Activated CD4-positive, alpha-beta T cell treated with anti-CD3 and anti-CD28 coated beads, Interleukin-2, amount 10 ng/mL, durations not matched to agents 7 days and 5 days (primary cell): ENCODE measurements around the gene FRS2. TPM values are rescaled to one million over a fixed set of nuclear protein-coding genes. Genes with fewer than 3 reads are reported as not detected.

Source experiments
- CTCF ChIA-PET: fragments of 350-600 bp; sonication (Branson Sonifier 250); formaldehyde crosslinking; loops from one replicate; lab custom pipeline; 2021; ENCODE audit warnings: antibody characterized with exemption; lab: Charles Lee
- POLR2A ChIA-PET: fragments of 350-600 bp; sonication (Branson Sonifier 250); formaldehyde crosslinking; loops from one replicate; lab custom pipeline; 2021; ENCODE audit warnings: antibody characterized with exemption; lab: Charles Lee
- DNase-seq: peaks from one replicate; pipeline ENCODE4 v3.0.0-alpha.2; 2020
- H3K27ac Mint-ChIP-seq: one replicate; pipeline ENCODE4 v1.8.0; 2021; ENCODE audit warnings: mild to moderate bottlenecking, moderate library complexity, mixed read lengths
- H3K27me3 Mint-ChIP-seq: one replicate; pipeline ENCODE4 v1.8.0; 2021; ENCODE audit warnings: mixed read lengths
- H3K36me3 Mint-ChIP-seq: one replicate; pipeline ENCODE4 v1.8.0; 2021; ENCODE audit warnings: low read depth, mixed read lengths
- H3K4me1 Mint-ChIP-seq: one replicate; pipeline ENCODE4 v1.8.0; 2021; ENCODE audit warnings: mixed read lengths
- H3K4me3 Mint-ChIP-seq: one replicate; pipeline ENCODE4 v1.8.0; 2021; ENCODE audit warnings: mild to moderate bottlenecking, moderate library complexity, mixed read lengths
- H3K9me3 Mint-ChIP-seq: one replicate; pipeline ENCODE4 v1.8.0; 2021; ENCODE audit warnings: mixed read lengths
- total RNA-seq, 2 experiments: library from RNA; stranded (reverse); gene quantifications; one replicate each; pipeline ENCODE4 v1.2.3, GENCODE V29; 2021

Gene FRS2
- total RNA-seq, 2 experiments from 2014 or later, result 14.6 to 18.4 TPM

DNA sequence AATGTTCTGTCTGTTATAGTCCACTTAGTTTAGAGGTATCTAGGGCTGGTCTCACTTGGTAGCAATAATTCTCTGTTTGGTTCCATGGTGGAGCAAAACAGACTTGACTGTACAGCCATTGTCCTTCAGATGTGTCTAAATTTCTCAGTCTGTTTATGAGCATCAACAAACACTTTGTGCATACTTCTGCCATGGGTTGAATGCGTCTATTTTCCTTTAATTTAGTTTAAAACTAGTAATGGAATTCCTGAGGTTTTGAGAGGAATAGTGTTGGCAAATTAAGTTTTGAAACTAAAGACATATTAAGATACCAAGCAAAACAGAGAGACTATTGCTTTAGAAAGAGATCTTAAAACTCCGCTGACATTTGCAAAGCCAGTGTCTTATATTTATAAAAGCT is 22.6 kb downstream of the FRS2 start:
- DNase-seq, result no peak
- Mint-ChIP-seq H3K4me3 (no peak overlapping the region), H3K9me3 (peaks cover under 1% of the 10 kb centered on the region), H3K27ac (no peak overlapping the region), H3K4me1 (peaks cover 12% of the 10 kb centered on the region), H3K36me3 (peaks cover 8% of the 10 kb centered on the region), H3K27me3 (no peaks in the 10 kb centered on the region)
- ChIA-PET CTCF (interaction anchor here (1.5 kb wide), 1 partner anchor 10 kb away, joined by 6 read pairs; no protein-coding TSS in a partner anchor), POLR2A (no interaction called here)

DNA sequence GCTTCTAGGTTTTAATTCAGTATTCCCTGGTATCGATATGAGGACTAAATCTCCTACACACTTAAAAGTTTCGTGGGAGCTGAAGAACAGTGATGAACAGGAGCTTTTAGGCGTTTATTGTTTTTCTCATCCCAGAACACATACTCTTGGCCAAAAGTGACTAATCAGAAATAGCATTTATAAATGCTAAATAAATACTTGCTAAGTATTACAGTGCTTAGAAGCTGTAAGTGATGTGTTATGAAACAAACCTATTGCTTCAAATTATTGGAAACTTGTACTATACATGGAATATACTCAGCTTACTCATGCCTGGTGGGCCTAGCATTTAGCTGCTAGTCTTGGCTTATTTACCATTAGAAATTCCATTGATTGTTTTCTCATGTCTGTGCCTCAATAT is 24.9 kb downstream of the FRS2 start:
- H3K36me3 Mint-ChIP-seq, result peaks cover 4% of the 10 kb centered on the region
- POLR2A ChIA-PET, result no interaction called here

DNA sequence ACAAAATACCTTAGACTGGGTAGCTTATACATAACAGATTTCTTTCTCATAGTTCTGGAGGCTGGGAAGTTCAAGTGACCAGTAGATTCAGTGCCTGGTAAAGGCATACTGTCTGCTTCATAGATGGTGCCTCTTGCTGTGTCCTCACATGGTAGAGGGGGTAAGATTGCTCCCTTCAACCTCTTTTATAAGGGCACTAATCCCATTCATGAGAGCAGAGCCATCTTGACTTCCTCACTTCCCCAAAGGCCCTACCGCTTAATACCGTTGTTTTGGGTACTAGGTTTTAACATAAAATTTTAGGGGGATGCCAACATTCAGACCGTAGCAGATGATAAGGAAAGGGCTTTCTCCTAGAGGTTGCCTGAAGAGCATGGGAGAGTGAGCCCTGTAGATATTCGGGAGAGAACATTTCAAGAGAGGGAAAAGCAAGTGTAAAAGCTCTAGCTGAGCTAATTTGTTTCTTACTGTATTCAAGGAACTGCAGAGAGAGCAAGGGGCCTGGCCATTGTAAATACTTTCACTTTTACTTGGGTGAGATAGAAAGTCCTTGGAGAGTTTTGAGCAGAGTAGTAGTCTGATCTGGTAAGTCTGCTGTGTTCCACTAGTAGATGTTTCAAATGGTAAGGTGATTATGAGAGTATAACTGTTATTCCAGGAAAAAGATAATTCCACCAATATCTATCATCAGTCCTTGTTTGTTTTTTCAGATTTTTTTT is 27.3 kb downstream of the FRS2 start:
- no peaks in the 10 kb centered on the region for H3K36me3 Mint-ChIP-seq
- H3K27ac Mint-ChIP-seq, result peak overlapping the region; percentile 85
- POLR2A ChIA-PET, result no interaction called here
- DNase-seq, result peak; percentile 20
- H3K9me3 Mint-ChIP-seq, result no peaks in the 10 kb centered on the region
- H3K4me3 Mint-ChIP-seq, result peak overlapping the region; percentile 24
- peaks cover 17% of the 10 kb centered on the region for H3K4me1 Mint-ChIP-seq
- no peaks in the 10 kb centered on the region for H3K27me3 Mint-ChIP-seq
- CTCF ChIA-PET, result no interaction called here

More for the DNA sequence above, 24.9 kb downstream of the FRS2 start:
- Mint-ChIP-seq H3K27me3 (no peaks in the 10 kb centered on the region), H3K4me3 (no peak overlapping the region), H3K4me1 (peaks cover 17% of the 10 kb centered on the region), H3K27ac (peak overlapping the region; percentile 50), H3K9me3 (no peaks in the 10 kb centered on the region)
- no peak for DNase-seq
- CTCF ChIA-PET, result interaction anchor here (1.7 kb wide), 1 partner anchor 10 kb away, joined by 5 read pairs; no protein-coding TSS in a partner anchor

DNA sequence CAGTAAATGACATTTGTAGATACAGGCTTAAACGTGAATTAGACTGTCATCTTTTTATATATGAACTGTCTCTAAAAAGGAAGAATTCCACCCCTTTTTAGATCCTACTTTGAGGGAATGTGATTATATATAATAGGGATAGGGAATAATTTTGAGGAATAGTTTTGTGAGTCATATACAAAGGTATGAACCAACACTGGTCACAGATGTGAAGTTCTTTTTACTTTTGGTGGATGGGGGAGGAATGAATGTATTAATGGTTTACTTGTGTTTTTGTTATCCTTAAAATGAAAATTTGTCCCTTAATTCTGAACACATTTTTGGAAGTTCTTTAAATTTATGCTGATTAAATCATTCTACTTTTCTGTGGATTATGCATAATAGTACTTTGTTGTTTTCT is 30.4 kb downstream of the FRS2 start:
- no peak for DNase-seq
- ChIA-PET CTCF (no interaction called here), POLR2A (no interaction called here)
- peaks cover 3% of the 10 kb centered on the region for H3K36me3 Mint-ChIP-seq
- H3K4me3 Mint-ChIP-seq, result no peak overlapping the region
- H3K27me3 Mint-ChIP-seq, result no peaks in the 10 kb centered on the region
- no peaks in the 10 kb centered on the region for H3K9me3 Mint-ChIP-seq
- H3K4me1 Mint-ChIP-seq, result peaks cover 17% of the 10 kb centered on the region
- H3K27ac Mint-ChIP-seq, result no peak overlapping the region

DNA sequence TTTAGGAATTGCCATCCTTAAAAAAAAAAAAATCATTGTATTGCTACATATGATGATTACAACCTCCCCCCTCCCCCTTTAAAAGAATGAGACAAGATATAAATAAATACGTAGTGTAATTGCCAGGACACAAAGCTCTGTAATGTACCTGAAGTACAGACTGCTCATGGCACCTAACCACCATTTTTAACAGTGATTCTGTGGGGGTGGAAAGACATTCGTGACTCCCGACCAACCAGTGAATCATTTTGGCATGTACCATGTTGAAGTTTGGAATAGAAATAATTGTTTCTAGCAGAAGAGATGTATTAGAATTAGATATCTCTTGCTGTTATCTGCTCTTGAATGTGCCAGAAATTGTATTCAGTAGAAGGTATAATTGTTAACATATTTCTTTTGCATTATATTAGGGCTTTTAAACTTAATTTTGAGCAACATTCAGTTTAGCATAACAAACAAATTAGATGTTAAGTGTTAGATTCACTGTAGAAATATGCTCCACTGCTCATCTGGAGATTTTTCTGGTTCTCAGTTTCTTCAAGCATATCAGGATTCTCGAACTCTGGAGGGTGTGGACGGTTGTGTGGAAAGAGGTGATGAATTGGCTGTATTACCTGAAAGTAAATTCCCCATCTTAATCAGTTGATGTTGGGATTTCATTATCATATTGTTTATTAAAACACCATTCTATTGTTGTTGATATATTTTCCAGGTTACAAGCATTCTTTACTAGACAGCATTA is 31.1 kb downstream of the FRS2 start:
- DNase-seq, result no peak
- Mint-ChIP-seq H3K36me3 (peaks cover 3% of the 10 kb centered on the region), H3K27ac (no peak overlapping the region), H3K4me1 (peaks cover 17% of the 10 kb centered on the region), H3K27me3 (no peaks in the 10 kb centered on the region), H3K4me3 (no peak overlapping the region), H3K9me3 (no peaks in the 10 kb centered on the region)
- POLR2A ChIA-PET, result no interaction called here
- CTCF ChIA-PET, result no interaction called here

DNA sequence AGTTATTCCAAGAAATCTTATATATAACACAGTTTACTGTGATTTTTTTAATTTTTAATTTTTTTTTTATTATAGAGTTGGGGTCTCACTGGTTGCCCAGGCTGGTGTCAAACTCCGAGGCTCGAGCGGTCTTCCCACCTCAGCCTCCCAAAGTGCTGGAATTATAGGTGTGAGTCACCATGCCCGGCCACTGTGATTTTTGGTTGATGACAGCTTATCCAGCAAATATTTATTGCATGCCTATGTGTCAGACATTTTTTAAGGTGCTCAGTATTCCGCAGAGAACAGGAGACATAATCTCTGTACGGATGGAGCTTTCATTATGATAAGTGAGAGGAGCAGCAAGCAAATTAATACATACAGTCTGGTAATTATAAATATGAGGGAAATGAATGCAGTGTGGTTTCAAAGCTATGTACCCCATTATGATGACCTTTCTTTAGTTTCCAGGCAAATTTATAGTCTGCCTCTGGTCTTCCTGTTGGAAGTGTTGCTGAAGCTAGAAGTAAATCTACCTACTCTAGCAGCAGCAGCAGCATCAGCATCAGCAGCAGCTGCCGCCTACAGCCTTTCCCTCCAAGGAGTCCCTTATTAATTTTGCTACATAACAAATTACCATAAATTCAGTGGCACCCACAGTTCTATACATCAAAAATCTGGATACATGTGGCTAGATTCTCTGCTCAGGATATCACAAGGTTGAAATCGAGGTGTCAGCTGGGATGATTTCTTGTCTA is 32.3 kb downstream of the FRS2 start:
- CTCF ChIA-PET, result interaction anchor here (2.5 kb wide), 1 partner anchor 9 kb away, joined by 6 read pairs; no protein-coding TSS in a partner anchor
- POLR2A ChIA-PET, result interaction anchor here (0.6 kb wide), 1 partner anchor 90 kb away, joined by 3 read pairs; no protein-coding TSS in a partner anchor
- no peaks in the 10 kb centered on the region for H3K27me3 Mint-ChIP-seq

DNA sequence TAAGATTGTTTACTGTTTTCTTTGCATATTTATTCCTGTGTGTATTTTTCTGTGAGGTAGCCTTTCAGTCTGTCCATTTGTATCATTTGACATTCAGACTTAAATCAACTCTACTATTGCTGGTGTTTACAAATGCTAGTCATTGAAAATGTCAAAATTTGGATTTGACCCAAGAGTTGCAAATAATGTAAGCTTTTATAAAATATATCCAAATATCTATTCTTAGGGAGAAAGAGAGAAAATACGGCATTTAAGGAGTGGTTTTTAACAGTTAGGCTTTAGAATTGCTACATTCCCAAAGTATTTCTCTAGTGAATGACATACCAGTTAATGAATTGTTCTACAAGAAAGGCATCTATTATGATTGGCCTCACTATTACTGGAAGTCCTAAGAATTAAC is 37.9 kb downstream of the FRS2 start:
- POLR2A ChIA-PET, result no interaction called here
- Mint-ChIP-seq H3K27me3 (no peaks in the 10 kb centered on the region), H3K36me3 (peaks cover 5% of the 10 kb centered on the region), H3K4me1 (peaks cover 6% of the 10 kb centered on the region), H3K9me3 (no peaks in the 10 kb centered on the region), H3K27ac (no peak overlapping the region), H3K4me3 (no peak overlapping the region)
- no peak for DNase-seq
- CTCF ChIA-PET, result no interaction called here

More for the DNA sequence above, 32.3 kb downstream of the FRS2 start:
- DNase-seq, result no peak
- Mint-ChIP-seq H3K4me1 (peaks cover 7% of the 10 kb centered on the region), H3K27ac (no peak overlapping the region), H3K9me3 (no peaks in the 10 kb centered on the region), H3K36me3 (peaks cover 4% of the 10 kb centered on the region), H3K4me3 (no peak overlapping the region)

DNA sequence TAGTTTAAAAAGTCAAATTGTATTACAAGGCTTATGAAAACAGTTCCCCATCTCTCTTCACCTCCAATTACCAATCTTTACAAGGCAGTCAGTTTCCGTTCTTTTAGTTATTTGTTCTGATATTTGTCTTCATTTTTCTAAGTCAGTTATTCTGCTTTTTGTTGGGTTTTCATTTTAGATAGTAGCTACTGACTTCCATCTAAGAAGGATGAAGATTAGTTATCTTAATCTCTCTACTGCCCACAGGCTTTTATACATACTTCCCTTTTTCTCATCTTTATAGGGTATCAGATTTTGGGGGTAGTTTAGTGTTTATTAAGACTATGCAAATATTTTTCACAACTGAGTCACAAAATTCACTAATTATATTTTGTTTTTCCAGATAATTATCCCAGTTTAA is 38.4 kb downstream of the FRS2 start:
- H3K4me3 Mint-ChIP-seq, result no peak overlapping the region
- H3K9me3 Mint-ChIP-seq, result no peaks in the 10 kb centered on the region
- POLR2A ChIA-PET, result no interaction called here
- no peak overlapping the region for H3K27ac Mint-ChIP-seq
- no peaks in the 10 kb centered on the region for H3K27me3 Mint-ChIP-seq
- H3K4me1 Mint-ChIP-seq, result peaks cover 6% of the 10 kb centered on the region
- DNase-seq, result no peak
- CTCF ChIA-PET, result no interaction called here
- peaks cover 2% of the 10 kb centered on the region for H3K36me3 Mint-ChIP-seq

DNA sequence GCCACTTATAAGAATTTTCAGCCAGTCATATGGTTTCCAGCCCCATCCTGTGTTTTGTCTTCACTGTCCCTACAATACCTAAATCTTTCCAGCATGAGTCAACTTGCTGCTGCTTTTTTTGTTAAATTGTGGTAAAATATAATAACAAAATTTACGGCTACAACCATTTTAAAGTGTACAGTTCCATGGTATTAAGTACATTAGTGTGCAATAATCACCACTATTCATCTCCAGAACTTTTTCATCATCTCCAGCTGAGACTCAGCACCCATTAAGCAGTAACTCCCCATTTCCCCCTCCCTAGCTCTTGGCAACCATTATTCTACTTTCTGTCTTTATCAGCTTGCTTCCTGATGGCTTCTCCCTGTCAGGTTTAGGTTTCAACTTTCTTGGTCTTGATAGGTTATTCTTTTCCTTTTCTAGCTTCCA is 39.1 kb downstream of the FRS2 start:
- Mint-ChIP-seq H3K4me1 (peaks cover 7% of the 10 kb centered on the region), H3K9me3 (no peaks in the 10 kb centered on the region), H3K27me3 (no peaks in the 10 kb centered on the region), H3K27ac (no peak overlapping the region), H3K4me3 (no peak overlapping the region), H3K36me3 (peaks cover 2% of the 10 kb centered on the region)
- ChIA-PET POLR2A (no interaction called here), CTCF (no interaction called here)
- DNase-seq, result no peak

DNA sequence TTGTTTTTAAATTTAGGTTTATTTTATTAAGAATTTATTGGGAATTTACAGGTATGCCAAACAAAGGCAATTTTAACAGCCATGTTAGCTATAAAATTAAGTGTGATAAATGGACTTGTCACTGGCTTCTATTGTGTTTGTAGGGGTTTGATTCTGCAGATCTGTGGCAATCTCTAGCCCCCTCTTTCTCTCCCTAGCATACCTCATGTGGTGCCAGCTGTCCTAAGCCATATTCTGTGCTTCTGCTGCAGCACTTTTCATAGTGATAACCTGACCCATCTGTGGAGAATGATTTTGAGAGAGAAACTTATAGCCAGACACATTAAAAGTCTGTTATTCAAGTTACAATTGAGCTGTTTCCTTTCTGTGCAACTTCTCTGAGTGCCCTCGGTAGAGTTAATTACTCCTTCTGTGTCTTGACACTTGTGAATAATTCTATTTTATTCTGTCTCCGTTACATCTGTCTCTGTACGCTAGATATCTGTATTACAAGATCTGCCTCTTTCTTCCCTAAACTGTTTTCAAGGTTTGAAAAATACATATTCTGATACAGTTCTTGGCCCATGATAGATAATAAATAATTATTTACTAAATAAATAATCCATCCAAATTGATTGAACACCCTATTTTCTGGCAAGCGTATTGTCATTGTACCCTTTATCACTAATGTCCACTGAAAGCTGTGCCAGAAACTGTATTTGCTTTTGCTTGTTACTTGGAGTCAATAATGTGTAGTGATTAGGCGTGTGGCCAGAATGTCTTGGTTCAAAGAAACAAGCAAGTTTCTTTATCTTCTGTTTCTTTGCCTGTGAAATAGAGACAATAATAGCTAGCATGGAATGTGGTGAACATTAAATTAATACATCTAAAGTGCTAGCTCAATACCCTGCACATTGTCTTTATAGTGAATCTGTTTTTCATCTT is 40.0 kb downstream of the FRS2 start:
- ChIA-PET CTCF (no interaction called here), POLR2A (interaction anchor here (0.6 kb wide), 1 partner anchor 1852 kb away, joined by 3 read pairs; no protein-coding TSS in a partner anchor)
- no peak for DNase-seq
- Mint-ChIP-seq H3K9me3 (no peaks in the 10 kb centered on the region), H3K27ac (no peak overlapping the region), H3K36me3 (peaks cover 2% of the 10 kb centered on the region), H3K4me3 (no peak overlapping the region), H3K4me1 (peaks cover 15% of the 10 kb centered on the region), H3K27me3 (no peaks in the 10 kb centered on the region)

DNA sequence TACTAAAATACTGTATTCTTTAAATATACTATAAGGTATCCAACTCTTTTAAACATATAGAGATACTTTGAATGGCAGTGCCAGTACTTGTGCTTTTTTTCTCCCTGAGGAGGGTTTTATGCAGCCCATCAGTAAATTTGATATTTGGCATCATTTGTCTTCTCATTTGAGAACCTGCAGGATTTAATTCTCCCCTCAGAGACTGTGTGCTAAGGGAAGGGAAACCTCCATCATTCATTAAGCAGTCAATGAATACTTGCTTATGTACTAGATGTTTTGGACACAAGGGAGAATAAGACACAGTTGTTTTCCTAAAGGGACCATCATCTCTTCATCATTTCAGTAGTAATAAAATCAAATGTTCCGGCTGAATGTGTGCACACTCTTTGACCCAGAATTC is 40.8 kb downstream of the FRS2 start:
- ChIA-PET CTCF (no interaction called here), POLR2A (no interaction called here)
- DNase-seq, result no peak
- Mint-ChIP-seq H3K4me3 (no peak overlapping the region), H3K36me3 (peaks cover 2% of the 10 kb centered on the region), H3K9me3 (no peaks in the 10 kb centered on the region), H3K27me3 (no peaks in the 10 kb centered on the region), H3K4me1 (peaks cover 20% of the 10 kb centered on the region), H3K27ac (no peak overlapping the region)
